ENCODE results near the gene HS3ST5.
A peak's percentile ranks its signal among the peaks of the same experiment; 100 is the strongest.
"Not testable (repeated sequence)": the region's sequence is repeated elsewhere in the genome, so short reads cannot be mapped to it uniquely, and the experiment has no call there.

Gene HS3ST5

GRCh38 chr6:114051031-114051430 lies 291.8 kb downstream of the HS3ST5 start:
- no peak for DNase-seq (ENCODE audit: low read depth)
- no peak overlapping the region for H3K4me3 ChIP-seq (ENCODE audit: control insufficient read depth, low read depth, low read length)
- no peak for TF ChIP-seq CTCF (conservative IDR thresholded peaks at IDR 0.05; ENCODE audit: control insufficient read depth, insufficient read depth, low read depth, low read length)

- H3K4me3 ChIP-seq (ENCODE audit: control insufficient read depth, low read depth, low read length) = no peak overlapping the region
- no peak for DNase-seq (ENCODE audit: low read depth)
- no peak for TF ChIP-seq CTCF (conservative IDR thresholded peaks at IDR 0.05; ENCODE audit: control insufficient read depth, insufficient read depth, low read depth, low read length)
Measured at GRCh38 chr6:114049367-114049966, 293.4 kb downstream of the HS3ST5 start.

- H3K4me3 ChIP-seq (ENCODE audit: control insufficient read depth, low read depth, low read length); DNase-seq (ENCODE audit: low read depth): not testable (repeated sequence)
Measured at GRCh38 chr6:114044566-114044965, 298.3 kb downstream of the HS3ST5 start.

GRCh38 chr6:114042267-114043016 lies 300.4 kb downstream of the HS3ST5 start:
- peak; percentile 47 for DNase-seq (ENCODE audit: low read depth)
- H3K4me3 ChIP-seq (ENCODE audit: control insufficient read depth, low read depth, low read length) = no peak overlapping the region
- TF ChIP-seq CTCF (conservative IDR thresholded peaks at IDR 0.05; ENCODE audit: control insufficient read depth, insufficient read depth, low read depth, low read length) = no peak

- DNase-seq (ENCODE audit: low read depth) = peak; percentile 30
- H3K4me3 ChIP-seq (ENCODE audit: control insufficient read depth, low read depth, low read length) = no peak overlapping the region
- no peak for TF ChIP-seq CTCF (conservative IDR thresholded peaks at IDR 0.05; ENCODE audit: control insufficient read depth, insufficient read depth, low read depth, low read length)
Measured at GRCh38 chr6:114040871-114041270, 302.0 kb downstream of the HS3ST5 start.

- TF ChIP-seq CTCF (conservative IDR thresholded peaks at IDR 0.05; ENCODE audit: control insufficient read depth, insufficient read depth, low read depth, low read length) = no peak
- no peak for DNase-seq (ENCODE audit: low read depth)
- H3K4me3 ChIP-seq (ENCODE audit: control insufficient read depth, low read depth, low read length) = no peak overlapping the region
Measured at GRCh38 chr6:114039841-114040240, 303.0 kb downstream of the HS3ST5 start.

- no peak for TF ChIP-seq CTCF (conservative IDR thresholded peaks at IDR 0.05; ENCODE audit: control insufficient read depth, insufficient read depth, low read depth, low read length)
- no peak overlapping the region for H3K4me3 ChIP-seq (ENCODE audit: control insufficient read depth, low read depth, low read length)
- no peak for DNase-seq (ENCODE audit: low read depth)
Measured at GRCh38 chr6:114033606-114034005, 309.2 kb downstream of the HS3ST5 start.
